Trophoblast cell (in vitro differentiated cells and primary cell): ENCODE data around the gene PTPN9.
"Not testable (repeated sequence)": the region's sequence is repeated elsewhere in the genome, so short reads cannot be mapped to it uniquely, and the experiment has no call there.

ENCODE experiments used
- DNase-seq, 2 donors: peaks; one replicate each; pipeline ENCODE4 v3.0.0-alpha.2; 2016
- H2AFZ ChIP-seq: 2 replicates; pipeline ENCODE4 v1.6.1; 2013; ENCODE audit warnings: low read length, moderate library complexity, mild to moderate bottlenecking; ENCODE audit not compliant: insufficient read depth, poor library complexity
- H2AK5ac ChIP-seq: 2 replicates; pipeline ENCODE4 v1.6.1; 2013; ENCODE audit warnings: mild to moderate bottlenecking, low read length
- H2BK120ac ChIP-seq: 2 replicates; pipeline ENCODE4 v1.6.1; 2013; ENCODE audit warnings: low read length, mild to moderate bottlenecking, moderate library complexity; ENCODE audit not compliant: insufficient read depth, poor library complexity
- H2BK12ac ChIP-seq: 2 replicates; pipeline ENCODE4 v1.6.1; 2013; ENCODE audit warnings: mild to moderate bottlenecking, low read length, moderate library complexity
- H2BK5ac ChIP-seq: 2 replicates; pipeline ENCODE4 v1.6.1; 2013; ENCODE audit warnings: low read length, low read depth, moderate library complexity, mild to moderate bottlenecking; ENCODE audit not compliant: poor library complexity
- H3K14ac ChIP-seq: 2 replicates; pipeline ENCODE4 v1.6.1; 2013; ENCODE audit warnings: mild to moderate bottlenecking, low read length
- H3K18ac ChIP-seq: 2 replicates; pipeline ENCODE4 v1.6.1; 2013; ENCODE audit warnings: mild to moderate bottlenecking, low read length
- H3K23ac ChIP-seq: 2 replicates; pipeline ENCODE4 v1.6.1; 2013; ENCODE audit warnings: low read length
- H3K27ac ChIP-seq: 2 replicates; pipeline ENCODE4 v1.5.1; 2013; ENCODE audit warnings: low read depth, mild to moderate bottlenecking, inconsistent platforms, low read length, moderate library complexity
- H3K27me3 ChIP-seq: 2 replicates; pipeline ENCODE4 v1.6.1; 2013; ENCODE audit warnings: inconsistent platforms, mild to moderate bottlenecking, low read length, moderate library complexity; ENCODE audit not compliant: insufficient read depth
- H3K36me3 ChIP-seq, 2 experiments: 1 replicate in 1 of 2; 2 replicates in 1 of 2; pipeline ENCODE4 v1.6.1; 2013; ENCODE audit warnings: low read length in 2 of 2, mild to moderate bottlenecking in 2 of 2, moderate library complexity in 1 of 2; ENCODE audit not compliant: insufficient read depth in 2 of 2, control insufficient read depth in 1 of 2
- H3K4ac ChIP-seq: 2 replicates; pipeline ENCODE4 v1.6.1; 2013; ENCODE audit warnings: low read depth, mild to moderate bottlenecking, low read length, moderate library complexity
- H3K4me1 ChIP-seq, 2 experiments: 1 replicate in 1 of 2; 2 replicates in 1 of 2; pipeline ENCODE4 v1.6.1; 2013; ENCODE audit warnings: low read length in 2 of 2, mild to moderate bottlenecking in 2 of 2, moderate library complexity in 1 of 2; ENCODE audit not compliant: insufficient read depth in 2 of 2, control insufficient read depth in 1 of 2
- H3K4me2 ChIP-seq: 2 replicates; pipeline ENCODE4 v1.6.1; 2013; ENCODE audit warnings: inconsistent platforms, mild to moderate bottlenecking, low read length, moderate library complexity
- H3K4me3 ChIP-seq: 2 replicates; pipeline ENCODE4 v1.5.1; 2013; ENCODE audit warnings: mild to moderate bottlenecking, low read depth, low read length, inconsistent platforms
- H3K79me1 ChIP-seq: one replicate; pipeline ENCODE4 v1.6.1; 2013; ENCODE audit warnings: low read length
- H3K79me2 ChIP-seq: 2 replicates; pipeline ENCODE4 v1.6.1; 2013; ENCODE audit warnings: low read length, mild to moderate bottlenecking; ENCODE audit not compliant: control insufficient read depth, insufficient read depth, poor library complexity
- H3K9ac ChIP-seq: 2 replicates; pipeline ENCODE4 v1.6.1; 2013; ENCODE audit warnings: mild to moderate bottlenecking, low read length
- H3K9me3 ChIP-seq: 2 replicates; pipeline ENCODE4 v1.6.1; 2013; ENCODE audit warnings: low read depth, mild to moderate bottlenecking, control low read depth, inconsistent platforms, low read length; ENCODE audit not compliant: insufficient read depth
- H4K12ac ChIP-seq: 2 replicates; pipeline ENCODE4 v1.6.1; 2013; ENCODE audit warnings: low read depth, mild to moderate bottlenecking, low read length, moderate library complexity
- H4K8ac ChIP-seq: 2 replicates; pipeline ENCODE4 v1.6.1; 2013; ENCODE audit warnings: low read depth, mild to moderate bottlenecking, low read length, moderate library complexity
- H4K91ac ChIP-seq: one replicate; pipeline ENCODE4 v1.6.1; 2013; ENCODE audit warnings: low read depth, mild to moderate bottlenecking, low read length, moderate library complexity
- WGBS: extraction: QIAGEN DNeasy Blood & Tissue Kit; methylation state at CpG from one replicate; pipeline ENCODE4 v1.1.7; 2013; ENCODE audit warnings: missing lambda C conversion rate; ENCODE audit not compliant: insufficient read length, insufficient coverage; ENCODE audit errors: extremely low coverage; 5-methylcytosine and 5-hydroxymethylcytosine counted together

The PTPN9 gene

DNA sequence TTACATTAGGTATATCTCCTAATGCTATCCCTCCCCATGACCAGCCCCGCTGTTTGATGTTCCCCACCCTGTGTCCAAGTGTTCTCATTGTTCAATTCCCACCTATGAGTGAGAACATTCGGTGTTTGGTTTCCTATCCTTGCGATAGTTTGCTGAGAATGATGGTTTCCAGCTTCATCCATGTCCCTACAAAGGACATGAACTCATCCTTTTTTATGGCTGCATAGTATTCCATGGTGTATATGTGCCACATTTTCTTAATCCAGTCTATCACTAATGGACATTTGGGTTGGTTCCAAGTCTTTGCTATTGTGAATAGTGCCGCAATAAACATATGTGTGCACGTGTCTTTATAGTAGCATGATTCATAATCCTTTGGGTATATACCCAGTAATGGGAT lies 7.3 kb upstream of the PTPN9 start:
- H2AFZ ChIP-seq, H3K79me1 ChIP-seq, H3K18ac ChIP-seq, H3K27me3 ChIP-seq, H4K8ac ChIP-seq, H3K9ac ChIP-seq, H3K4me2 ChIP-seq, H3K36me3 ChIP-seq, H4K91ac ChIP-seq, H2BK5ac ChIP-seq, H3K4me1 ChIP-seq, H3K27ac ChIP-seq, DNase-seq, H2BK120ac ChIP-seq, H2AK5ac ChIP-seq, H3K4ac ChIP-seq, H3K14ac ChIP-seq, H4K12ac ChIP-seq, H3K79me2 ChIP-seq, H2BK12ac ChIP-seq, H3K4me3 ChIP-seq, H3K23ac ChIP-seq, H3K9me3 ChIP-seq: not testable (repeated sequence)
- no CpG with 5 or more reads among the region's 5 CpGs for WGBS

DNA sequence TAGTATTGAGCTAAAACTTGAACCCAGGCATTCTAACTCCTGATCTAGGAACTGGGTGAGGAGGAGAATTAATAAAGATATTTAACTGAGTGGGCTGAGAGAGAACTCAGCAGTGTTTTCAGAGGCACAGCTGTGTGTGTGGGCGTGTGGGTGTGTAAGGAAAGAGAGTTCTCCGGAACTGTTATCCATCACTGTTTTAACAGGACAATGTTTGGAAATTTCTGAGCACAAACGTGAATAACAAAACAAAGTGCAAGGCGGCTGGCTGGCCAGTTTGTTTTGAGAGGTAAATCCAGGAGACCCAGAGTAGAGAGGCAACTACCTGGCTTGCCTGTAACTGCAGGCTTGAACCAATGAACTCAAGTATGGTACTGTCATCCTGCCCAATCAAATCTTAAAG lies 5.0 kb upstream of the PTPN9 start:
- H3K14ac ChIP-seq = no peak overlapping the region
- H3K18ac ChIP-seq = no peak overlapping the region
- H3K23ac ChIP-seq = no peak overlapping the region
- peaks cover 3 to 4% of the 10 kb centered on the region in 2 experiments for H3K4me1 ChIP-seq
- H4K12ac ChIP-seq = no peak overlapping the region
- H2BK120ac ChIP-seq = no peak overlapping the region
- DNase-seq = no peak
- no peaks in the 10 kb centered on the region for H3K36me3 ChIP-seq
- no peak overlapping the region for H3K27ac ChIP-seq
- no peak overlapping the region for H3K4me2 ChIP-seq
- no peak overlapping the region for H2AFZ ChIP-seq
- no peak overlapping the region for H4K91ac ChIP-seq
- H3K9ac ChIP-seq = no peak overlapping the region
- H4K8ac ChIP-seq = no peak overlapping the region
- H2BK5ac ChIP-seq = no peak overlapping the region
- H3K4ac ChIP-seq = no peak overlapping the region
- H2AK5ac ChIP-seq = no peak overlapping the region
- H3K4me3 ChIP-seq = no peak overlapping the region
- H3K79me1 ChIP-seq = peaks cover under 1% of the 10 kb centered on the region
- H3K9me3 ChIP-seq = no peaks in the 10 kb centered on the region
- H3K27me3 ChIP-seq = no peaks in the 10 kb centered on the region
- WGBS = no CpG with 5 or more reads among the region's 4 CpGs
- peaks cover 2% of the 10 kb centered on the region for H3K79me2 ChIP-seq
- H2BK12ac ChIP-seq = no peak overlapping the region

DNA sequence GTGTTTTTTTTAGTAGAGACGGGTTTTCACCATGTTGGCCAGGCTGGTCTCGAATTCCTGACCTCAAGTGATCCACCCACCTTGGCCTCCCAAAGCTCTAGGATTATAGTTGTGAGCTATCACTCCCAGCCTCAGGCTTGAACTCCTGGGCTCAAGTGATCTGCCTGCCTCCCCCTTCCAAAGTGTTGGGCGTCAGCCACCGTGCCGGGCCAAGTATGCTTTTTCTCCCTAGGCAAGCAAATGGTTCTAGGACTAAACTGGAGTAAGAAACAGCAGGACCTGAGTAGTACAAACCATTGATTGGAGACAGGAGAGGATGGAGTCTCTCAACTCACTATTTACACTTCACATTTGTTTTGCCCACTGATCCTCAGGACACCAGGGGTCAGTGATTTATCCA lies 4.6 kb upstream of the PTPN9 start:
- Histone ChIP-seq H2AK5ac (no peak overlapping the region), H3K79me2 (peaks cover 5% of the 10 kb centered on the region), H3K14ac (no peak overlapping the region), H4K91ac (no peak overlapping the region), H3K27me3 (no peaks in the 10 kb centered on the region), H3K36me3 (no peaks in the 10 kb centered on the region), H3K4ac (no peak overlapping the region), H3K4me1 (peaks cover 3 to 4% of the 10 kb centered on the region in 2 experiments), H3K4me2 (no peak overlapping the region), H2AFZ (no peak overlapping the region), H3K23ac (peak overlapping the region; percentile 50), H3K9me3 (no peaks in the 10 kb centered on the region), H2BK5ac (no peak overlapping the region), H2BK120ac (no peak overlapping the region), H4K8ac (no peak overlapping the region), H3K4me3 (no peak overlapping the region), H3K79me1 (peaks cover 5% of the 10 kb centered on the region), H3K9ac (no peak overlapping the region), H2BK12ac (no peak overlapping the region), H4K12ac (no peak overlapping the region), H3K18ac (no peak overlapping the region), H3K27ac (no peak overlapping the region)
- WGBS = no CpG with 5 or more reads among the region's 5 CpGs
- no peak for DNase-seq

DNA sequence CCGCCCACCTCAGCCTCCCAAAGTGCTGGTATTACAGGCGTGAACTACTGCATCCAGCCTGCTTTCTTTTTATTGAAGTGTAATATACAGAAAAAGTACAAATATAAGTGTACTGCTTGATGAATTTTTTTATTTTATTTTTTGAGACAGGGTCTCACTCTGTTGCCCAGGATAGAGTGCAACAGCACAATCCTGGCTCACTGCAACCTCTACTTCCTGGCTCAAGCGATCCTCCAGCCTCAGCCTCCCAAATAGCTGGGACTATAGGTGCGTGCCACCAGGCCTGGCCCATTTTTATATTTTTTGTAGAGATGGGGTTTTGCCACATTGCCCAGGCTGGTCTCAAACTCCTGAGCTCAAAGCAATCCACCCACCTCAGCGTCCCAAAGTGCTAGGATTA lies 3.8 kb upstream of the PTPN9 start:
- H3K79me2 ChIP-seq = peaks cover 12% of the 10 kb centered on the region
- peaks cover 13% of the 10 kb centered on the region for H3K79me1 ChIP-seq
- not testable (repeated sequence) for H3K4me2 ChIP-seq, H3K27me3 ChIP-seq, H4K8ac ChIP-seq, H2BK12ac ChIP-seq, H3K4me1 ChIP-seq, H3K18ac ChIP-seq, H4K91ac ChIP-seq, H2BK5ac ChIP-seq, H3K23ac ChIP-seq, H2AK5ac ChIP-seq, H2AFZ ChIP-seq, H3K14ac ChIP-seq, H4K12ac ChIP-seq, H3K27ac ChIP-seq, H3K4ac ChIP-seq, H3K4me3 ChIP-seq, H3K9me3 ChIP-seq, DNase-seq, H3K9ac ChIP-seq, H3K36me3 ChIP-seq, H2BK120ac ChIP-seq
- WGBS = no CpG with 5 or more reads among the region's 5 CpGs
